HL-60/S4 (cell line): ENCODE data around the gene PEX11B.

Experiments
- in situ Hi-C: fragments of 300-500 bp; cut with MboI; formaldehyde crosslinking; loops from 2 replicates; pipeline ENCODE4 v1.14.3; 2022; ENCODE audit warnings: low sequenced_read_pairs

PEX11B gene

DNA sequence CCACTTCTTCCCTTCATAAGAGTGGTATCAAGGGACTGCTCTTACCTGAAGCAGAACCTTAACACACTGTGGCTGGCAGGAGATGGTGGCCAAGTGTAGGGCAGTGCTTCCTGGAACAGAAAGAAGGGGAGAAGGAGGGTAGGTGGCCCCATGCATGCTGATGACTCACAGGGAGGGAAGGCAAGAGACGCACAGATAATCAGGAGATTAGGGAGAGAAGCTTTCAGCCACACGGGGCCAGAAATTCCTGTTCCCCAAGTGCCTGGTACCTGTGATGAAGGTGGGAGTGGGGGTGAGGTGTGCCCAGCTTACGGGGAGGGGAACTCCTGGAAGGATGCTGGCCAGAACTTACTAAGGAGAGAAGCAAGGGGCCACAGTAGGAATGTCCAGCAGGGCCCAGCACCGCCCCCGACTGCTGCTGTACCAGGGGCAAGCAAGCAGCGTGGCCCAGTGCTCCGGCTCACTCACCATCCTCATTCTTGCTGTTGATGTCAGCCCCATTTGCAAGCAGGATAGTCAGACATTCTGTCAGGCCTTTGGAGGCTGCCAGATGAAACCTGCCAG is 40.5 kb downstream of the PEX11B start:
- in situ Hi-C loops = no loop called here

DNA sequence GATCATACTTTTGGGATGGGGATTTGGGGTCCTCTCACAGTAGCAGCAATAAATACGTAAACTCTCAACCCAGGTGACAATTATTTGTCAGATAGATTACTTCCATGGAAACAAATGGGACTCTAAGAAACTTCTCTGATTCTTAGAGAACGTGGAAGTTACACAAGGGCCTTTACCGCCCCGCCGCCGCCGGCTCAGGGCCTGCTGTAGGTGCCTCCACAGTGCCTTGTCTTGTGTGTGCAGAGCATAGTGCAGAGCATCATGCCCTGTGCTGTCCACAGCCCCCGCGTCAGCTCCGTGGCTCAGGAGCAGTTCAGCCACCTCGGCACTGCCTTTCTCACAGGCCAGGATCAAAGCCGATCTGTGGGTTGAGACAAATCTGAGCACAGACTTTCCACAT is 43.9 kb downstream of the PEX11B start:
- in situ Hi-C loops = no loop called here

DNA sequence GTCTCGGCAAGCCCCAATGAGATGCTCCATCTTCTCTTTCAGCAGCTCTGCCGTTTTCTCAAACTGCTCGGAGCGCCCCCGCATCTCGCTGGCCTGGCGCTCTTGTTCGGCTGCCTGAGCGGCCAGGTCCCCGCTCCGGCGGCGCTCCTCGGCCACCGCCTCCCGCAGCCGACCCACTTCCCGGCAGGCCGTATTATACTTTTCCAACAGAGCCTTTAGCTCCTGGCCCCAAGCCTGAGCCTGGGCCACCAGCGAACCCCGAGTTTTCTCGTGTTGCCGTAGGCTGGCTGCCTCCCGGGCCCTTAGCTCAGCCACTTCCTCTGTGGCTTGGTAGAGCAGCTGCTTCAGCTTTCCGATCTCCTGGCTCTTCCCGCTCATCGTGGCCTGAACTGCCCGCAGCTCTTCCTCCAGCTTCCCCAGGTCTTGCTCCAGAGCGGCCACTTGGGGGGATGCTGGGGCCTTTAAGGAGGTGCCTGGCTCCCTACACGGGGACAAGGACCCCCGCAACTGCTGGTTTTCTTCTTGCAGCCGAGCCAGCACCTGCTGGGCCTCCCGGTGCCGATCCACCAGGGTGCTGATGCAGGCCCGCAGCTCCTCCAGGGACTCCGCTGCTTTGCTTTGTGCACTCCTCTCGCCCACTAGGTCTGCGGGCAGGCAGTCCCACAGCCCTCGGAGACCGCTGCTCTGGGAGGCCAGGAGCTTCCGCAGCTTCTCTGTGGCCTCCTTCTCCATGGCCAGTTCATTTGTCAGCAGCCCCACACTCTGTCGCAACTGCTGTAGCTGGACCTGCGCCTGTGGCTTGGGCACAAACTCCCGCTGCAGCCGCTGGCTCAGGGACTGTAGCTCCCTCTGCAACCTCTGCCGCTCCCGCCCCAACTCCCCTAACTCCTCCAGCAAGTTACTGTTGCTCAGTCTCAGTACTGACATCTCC is 46.3 kb downstream of the PEX11B start:
- in situ Hi-C loops = no loop called here

DNA sequence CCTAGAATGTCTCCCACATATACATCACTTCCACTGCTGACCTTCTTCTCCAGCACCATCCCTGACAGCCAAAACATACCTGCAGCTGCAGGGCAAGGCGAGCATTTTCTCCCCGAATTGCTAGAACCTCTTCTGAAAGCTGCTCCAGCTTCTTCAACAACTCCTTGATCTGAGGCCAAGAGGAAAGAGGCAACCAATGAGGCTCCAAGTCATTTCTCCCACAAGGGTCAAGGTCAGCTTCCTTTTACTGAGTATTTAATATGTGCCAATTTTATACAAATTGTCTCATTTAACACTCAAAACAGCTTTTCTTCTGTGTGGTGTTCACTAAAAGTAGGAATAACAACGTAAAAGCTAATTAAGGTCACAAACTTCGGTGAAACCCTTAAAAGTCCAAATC is 50.3 kb downstream of the PEX11B start:
- in situ Hi-C loops = no loop called here

DNA sequence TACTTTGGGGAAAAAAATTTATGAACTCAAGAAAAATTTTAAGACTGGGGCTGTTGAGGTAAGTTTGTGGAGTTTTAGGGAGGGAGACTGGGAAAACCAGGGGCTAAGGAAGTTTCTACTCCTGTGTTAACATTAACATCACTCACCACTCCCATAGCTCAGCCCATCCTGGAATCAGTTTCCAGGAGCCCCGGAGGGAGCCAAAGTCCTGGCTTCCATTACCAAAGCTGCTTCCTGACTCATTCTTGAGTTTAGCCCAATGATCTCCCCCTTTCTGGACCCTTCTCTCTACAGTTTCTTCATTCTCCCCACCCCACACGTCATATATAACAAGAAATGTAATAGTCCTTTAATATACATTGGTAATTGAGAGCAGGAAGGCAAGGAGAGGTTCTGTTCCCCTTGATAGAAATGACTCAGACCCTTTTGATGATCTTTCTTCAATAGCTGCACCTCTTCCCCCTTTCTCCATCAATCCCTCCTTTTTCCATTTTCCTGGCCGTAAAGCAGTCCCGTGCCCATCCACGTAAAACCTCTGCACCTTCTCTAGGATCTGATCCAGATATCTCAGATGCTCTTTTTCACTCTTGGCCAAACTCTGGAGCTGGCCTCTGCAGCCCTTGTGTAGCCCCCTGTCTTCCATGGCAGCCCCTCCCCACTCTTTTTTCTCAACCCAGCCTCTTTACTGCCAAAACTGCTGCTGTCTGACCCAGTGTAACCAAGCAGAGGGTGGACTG is 55.1 kb downstream of the PEX11B start:
- in situ Hi-C loops = no loop called here
